Stimulated activated naive CD4-positive, alpha-beta T cell (primary cell): ENCODE measurements around the gene KYAT1.

Experiments
- DNase-seq, 6 experiments: peaks; one replicate each; lab custom pipeline; 2025; lab: John Stamatoyannopoulos, UW

The KYAT1 gene

DNA sequence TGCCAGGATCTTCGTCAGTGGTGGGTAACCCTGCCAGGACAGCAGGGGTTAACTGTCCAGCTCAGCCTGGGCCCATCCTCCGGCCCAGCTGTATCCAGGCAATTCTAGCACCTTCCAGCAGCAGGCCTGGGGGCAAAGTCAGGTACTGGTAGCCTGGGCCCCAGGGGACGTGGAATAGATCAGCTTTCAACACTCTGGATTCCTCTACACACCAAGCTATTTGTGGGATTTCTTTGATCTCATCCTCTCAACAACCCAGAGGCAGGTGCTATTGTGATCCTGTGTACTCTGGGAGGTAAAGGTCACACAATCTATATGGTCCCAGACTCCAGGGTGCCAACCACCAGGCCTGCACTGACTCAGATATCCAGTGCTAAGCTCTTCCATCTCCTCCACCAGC, 43.4 kb downstream of the KYAT1 start:
- DNase-seq, result no peak

DNA sequence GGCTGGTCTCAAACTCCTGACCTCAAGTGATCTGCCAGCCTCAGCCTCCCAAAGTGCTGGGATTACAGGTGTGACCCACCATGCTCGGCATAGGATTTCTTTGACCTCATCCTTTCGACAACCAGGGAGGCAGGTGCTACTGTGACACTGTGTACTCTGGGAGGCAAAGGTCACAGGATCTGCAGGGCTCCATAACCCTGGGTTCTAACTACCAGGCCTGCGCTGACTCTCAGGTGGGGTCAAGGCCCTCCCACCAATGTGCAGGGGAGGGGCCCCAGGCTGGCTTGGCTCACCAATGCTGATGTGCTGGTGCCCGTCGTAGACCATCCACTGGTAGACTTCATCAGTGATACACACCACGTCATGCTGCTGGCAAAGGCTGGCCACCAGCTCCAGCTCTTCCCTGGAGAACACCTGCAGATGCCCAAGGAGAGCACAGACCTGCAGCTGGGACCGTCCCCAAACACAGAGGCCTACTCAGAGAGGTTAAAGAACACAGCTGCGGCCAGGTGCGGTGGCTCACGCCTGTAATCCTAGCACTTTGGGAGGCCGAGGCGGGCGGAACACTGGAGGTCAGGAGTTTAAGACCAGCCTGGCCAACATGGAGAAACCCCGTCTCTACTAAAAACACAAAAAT, 45.1 kb downstream of the KYAT1 start:
- DNase-seq, result no peak

DNA sequence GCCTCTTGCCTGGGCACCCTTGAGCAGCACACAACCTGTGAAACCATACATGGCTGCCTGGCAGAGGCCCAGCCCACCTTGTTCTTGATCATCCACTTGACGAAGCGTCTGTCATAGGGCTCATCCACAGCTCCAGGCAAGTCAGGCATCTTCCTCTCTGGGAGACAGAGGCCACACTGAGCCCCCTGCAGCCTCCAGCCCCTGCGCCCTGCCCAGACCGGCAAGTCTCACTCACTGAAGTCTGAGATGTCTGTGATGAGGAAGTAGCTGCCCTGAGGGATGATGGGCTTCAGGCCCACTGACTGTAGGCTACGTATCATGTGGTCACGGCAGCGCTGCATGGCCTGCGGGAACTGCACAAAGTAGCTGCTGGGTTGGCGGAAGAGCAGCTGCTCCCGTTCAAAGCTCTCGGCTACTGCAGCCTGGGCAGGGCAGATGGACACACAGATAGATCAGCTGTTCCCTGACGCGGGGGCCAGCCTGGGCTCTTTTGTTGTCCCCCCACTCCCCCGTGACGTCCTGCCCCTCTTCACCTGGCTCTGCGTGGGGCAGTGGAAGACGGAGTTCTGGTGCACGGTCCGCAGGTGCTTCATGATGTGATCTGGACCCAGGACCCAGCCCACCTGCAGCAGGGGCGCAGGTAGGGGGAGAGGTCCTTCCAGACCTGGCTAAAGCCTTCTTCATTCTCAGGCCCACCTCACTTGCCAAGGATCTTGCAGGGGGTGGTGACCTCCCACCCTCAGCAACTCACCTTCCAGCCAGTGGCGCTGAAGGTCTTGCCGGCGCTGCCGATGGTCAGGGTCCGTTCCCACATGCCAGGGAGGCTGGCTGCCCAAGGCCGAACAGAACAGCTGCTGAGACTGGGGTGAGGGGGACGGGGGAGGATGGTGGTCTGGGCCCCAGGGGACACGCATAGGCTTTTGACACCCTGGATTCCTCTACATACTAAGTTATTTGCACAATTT, 46.2 kb downstream of the KYAT1 start:
- DNase-seq, result no peak

DNA sequence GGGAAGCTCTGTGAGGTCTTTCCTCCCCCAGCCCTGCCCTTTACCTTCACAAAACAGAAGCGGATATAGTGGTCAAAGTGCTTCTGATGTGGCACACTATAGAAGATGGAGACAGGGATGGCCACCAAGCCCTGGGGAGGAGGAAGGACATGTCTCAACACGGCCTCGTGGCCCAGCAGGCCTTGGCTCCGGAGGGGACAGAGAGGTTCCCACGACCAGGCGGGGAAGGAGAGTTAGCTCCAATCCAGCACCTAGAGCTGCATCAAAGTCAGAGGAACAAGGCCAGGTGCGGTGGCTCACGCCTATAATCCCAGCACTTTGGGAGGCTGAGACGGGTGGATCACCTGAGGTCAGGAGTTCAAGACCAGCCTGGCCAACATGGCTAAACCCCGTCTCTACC, 48.1 kb downstream of the KYAT1 start:
- DNase-seq, result no peak

DNA sequence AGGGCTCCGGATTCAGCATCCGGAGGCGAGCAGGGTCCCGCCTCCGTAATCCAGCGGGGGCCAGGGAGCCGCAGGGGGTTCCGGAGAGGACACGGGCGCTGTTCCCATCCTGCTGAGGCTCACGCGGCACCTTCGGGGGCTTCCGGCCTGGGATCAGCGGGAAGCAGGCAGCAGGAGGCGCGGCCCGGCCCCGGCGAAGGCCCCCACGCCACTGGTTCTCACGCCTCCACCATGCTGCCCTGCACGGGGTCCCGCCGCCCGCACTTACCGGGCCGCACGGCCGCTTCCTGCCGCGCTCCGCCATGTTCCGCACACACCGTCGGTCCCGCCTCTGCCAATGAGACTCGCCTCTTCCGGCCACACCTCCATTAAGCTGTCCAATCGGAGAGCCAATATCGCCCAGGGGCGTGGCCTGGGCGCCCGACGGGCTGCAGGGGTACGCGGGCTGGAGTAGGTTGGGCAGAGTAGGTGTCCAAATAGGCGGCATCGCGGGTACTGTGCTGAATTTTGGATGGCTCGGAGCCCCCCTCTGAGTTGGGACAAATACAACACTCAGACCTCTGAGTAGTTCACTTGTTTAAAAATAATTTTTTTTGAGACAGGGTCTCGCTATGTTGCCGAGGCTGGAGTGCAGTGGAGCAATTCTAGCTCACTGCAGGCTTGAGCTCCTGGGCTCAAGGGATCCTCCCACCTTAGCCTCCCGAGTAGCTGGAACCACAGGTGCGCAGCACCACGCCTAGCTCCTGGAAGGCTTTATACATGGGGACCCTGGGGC, 52.1 kb downstream of the KYAT1 start, which contains the start of gene SPOUT1:
Gene SPOUT1 (minus strand): TSS at position 318 of the 775 bp plus-strand sequence. CDS start 14 bp downstream, at position 304.
- DNase-seq, result peak; percentile 87 to 92 (median 91)

DNA sequence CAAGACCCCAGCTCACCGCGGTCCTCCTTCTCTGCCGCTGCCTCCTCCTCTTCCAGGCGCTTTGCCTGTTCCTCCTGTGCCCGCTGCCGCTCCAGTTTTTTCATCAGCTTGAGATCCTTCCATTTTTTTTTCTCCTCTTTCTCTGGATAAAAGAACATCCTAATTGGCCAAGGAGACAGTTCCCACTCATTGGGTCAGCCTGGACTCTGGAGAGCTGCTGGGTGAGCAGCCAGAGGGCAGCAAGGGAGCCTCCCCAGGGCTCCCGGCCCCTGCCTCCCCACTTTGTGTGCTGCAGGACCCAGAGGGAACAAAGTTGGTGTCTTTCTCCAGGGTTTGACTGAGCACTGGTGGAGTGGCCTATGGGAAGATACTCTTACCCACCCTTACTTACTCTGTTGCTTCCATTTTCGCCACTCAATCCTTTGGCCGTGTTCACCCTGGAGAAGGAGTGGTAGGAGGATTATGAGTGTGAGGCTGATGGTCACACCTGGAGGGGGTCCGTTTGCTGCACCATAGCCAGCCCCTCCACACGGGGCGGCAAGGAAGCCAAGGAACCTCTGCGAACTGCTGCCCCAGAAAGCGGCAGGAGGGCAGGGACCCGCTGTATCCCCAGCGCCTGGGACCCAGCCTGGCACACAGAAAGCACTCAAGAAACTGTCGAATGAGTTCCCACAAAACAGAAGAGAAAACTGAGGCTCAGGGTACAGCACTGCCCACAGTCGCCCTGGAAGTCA, 52.9 kb downstream of the KYAT1 start:
- DNase-seq, result no peak

DNA sequence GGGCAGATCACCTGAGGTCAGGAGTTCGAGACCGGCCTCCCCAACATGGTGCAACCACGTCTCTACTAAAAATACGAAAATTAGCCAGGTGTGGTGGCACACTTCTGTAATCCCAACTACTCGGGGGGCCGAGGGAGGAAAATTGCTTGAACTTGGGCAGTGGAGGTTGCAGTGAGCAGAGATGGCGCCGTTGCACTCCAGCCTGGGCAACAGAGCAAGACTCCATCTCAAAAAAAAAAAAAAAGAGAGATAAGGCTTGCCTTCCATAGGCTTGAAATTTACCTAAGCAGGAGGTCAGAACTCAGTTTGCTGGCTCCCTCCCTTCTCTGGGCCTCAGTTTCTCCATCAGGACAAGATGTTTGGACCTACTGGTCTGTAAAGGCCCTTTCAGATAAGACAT, 53.5 kb downstream of the KYAT1 start:
- no peak for DNase-seq

DNA sequence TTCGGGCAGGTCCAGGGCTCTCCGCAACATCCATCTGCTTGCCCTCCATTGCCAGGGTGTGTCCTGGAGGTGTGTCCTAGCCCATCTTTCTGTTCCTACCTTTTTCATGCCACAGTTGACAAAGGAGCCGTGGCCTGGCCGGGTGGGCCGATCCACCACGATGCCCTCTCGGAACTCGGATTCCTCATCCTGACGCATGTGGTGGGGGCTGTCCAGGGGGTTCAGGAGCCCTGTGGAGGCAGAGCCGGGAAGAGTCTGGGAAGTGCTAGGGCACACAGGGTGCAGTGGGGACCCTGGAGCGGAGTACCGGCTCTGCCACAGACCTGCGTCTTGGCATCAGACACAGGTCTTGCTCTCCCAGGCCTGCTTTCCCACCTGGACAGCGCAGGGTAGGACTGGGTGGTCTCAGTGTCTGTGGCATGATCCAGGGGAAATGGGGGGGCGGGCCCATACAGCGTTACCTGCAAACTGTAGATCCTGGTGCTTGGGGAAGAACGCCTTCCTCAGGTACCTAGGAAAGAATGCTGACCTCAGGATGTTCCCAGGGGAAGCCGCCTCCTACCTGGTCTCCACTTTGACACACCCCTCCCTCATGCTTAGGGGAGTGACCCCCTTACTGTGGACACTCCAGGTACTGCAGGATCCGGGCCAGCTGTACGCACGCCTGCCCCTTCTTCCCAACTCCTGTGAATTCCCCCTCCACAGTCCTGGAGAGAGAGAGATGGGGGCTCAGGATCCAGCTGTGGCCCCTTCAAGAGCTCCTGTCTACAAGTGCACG, 55.6 kb downstream of the KYAT1 start:
- DNase-seq, result no peak

DNA sequence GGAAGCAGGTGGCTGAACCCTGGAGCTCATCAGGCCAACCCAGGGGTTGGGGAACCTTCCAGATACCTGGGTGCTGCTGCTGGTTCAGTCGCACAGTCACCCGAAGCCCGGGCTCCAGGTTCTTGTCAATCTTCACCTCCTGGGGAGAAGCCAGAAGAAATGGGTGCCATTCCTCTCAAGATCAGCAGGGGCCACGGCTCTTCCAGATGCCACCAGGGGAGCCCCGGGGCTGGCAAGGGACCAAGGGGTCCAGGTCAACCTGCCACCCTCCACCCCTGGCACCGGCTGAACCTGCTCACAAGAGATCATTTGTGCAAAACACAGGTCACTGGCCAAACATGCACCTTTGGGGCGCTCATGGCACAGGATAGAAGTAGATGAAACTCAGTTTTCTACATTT, 56.8 kb downstream of the KYAT1 start:
- DNase-seq, result no peak

DNA sequence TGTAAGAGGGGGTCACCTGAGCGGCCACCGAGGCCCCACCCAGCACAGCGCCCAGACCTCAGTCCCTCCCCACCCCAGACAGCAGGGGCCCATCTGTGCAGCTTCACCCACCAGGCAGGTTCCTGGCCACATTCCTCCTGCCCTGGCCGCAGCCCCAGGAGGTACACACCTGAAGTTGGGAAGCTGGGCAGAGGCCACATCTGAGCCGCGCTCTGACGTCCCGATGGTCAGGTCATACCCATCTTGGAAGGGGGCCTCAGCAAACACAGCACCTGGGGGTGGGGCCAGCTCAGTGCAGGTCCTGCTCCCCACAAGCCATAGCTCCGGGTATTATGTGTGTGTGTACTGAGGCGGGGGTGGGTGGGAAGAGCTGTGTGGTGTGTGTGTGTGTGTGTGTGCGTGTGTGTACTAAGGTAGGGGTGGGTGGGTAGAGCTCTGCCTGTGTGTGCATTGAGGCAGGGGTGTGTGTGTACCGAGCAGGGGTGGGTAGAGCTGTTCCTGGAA, 57.8 kb downstream of the KYAT1 start:
- no peak for DNase-seq

DNA sequence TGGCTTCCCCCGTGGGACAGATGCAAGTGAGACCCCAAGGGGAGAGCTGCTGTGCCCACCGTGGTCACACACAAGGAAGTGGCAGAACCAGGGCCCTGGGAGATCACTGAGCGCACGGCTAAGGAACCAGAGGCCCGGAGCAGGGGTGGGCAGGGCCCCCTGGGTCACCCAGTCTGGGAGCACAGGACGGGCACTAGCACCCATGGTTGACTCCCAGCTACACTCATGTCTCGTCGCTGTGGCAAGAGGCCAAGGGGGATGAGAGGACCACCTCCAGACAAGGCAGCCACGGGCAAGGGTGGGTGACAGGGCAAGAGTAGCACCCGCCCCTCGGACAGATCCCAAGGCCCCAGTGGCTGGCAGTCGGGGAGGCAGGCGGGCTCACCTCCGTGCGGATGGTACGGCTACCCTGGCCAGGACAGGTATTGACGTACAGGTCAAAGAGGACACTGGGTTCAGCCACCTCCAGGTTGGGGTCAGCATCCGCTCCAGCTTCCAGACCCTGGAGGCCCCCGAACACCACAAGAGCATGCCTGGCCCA, 58.3 kb downstream of the KYAT1 start:
- no peak for DNase-seq

DNA sequence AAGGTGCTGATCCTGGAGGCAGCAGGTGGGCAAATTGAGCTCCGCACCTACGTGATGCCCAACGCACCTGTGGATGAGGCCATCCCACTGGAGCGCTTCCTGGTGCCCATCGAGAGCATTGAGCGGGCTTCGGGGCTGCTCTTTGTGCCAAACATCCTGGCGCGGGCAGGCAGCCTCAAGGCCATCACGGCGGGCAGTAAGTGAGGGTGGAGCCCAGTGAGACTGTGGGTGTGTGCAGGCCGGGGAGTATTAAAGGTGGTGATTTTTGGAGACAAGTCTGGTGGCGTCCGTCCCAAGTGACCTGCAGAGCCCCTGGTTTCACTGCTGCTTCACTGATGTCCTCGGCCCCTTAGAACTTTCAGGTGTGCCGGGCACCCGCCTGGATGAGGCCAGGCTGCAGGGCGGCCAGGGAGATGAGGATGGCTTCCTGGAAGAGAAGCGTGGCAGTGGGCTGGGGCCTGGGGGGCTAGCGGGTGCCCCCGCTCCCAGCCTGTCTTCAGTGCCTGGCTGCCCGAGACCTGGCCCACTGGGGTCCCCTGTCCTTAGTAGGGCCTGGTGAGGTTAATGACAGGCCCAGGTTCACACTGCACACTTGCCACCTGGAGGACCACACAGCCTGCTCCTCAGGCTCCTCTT, 59.2 kb downstream of the KYAT1 start:
- DNase-seq, result no peak

DNA sequence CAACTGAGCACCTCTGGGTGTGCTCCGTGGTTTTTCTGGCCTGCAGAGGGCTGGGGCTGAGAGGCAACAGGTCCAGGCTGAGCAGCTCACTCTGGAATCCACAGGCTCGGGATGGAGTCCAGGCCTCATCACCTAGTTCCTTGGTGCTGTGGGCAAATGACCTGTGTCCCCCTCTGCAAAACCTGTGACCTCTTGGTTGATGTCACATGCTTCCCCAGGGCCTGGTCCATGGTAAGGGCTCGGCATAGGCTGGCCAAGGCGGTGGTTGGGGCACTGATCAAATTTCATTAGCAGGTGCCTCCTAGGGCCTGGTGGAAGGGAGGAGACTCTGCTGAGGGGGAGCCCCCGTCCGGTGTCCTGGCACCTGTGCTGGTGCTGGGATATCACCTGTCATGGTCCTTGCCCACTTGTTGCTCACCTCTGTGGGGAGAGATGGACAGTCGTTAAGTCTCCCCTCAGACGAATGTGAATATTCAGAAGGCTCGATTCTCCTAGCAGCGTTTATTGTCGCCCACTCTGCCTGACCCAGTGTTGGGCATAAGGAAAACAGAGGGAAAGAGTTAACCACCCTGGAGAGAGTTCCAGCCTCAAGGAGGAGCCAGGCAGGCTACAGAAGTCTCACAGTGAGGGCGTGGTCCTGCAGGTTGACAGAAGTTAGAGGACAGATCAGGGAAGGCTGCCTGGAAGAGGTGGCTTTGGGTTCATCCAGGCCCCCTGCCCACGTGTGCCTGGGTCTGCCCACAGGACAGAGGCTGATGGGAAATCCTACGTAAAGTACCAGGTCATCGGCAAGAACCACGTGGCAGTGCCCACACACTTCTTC, 60.0 kb downstream of the KYAT1 start:
- no peak for DNase-seq

DNA sequence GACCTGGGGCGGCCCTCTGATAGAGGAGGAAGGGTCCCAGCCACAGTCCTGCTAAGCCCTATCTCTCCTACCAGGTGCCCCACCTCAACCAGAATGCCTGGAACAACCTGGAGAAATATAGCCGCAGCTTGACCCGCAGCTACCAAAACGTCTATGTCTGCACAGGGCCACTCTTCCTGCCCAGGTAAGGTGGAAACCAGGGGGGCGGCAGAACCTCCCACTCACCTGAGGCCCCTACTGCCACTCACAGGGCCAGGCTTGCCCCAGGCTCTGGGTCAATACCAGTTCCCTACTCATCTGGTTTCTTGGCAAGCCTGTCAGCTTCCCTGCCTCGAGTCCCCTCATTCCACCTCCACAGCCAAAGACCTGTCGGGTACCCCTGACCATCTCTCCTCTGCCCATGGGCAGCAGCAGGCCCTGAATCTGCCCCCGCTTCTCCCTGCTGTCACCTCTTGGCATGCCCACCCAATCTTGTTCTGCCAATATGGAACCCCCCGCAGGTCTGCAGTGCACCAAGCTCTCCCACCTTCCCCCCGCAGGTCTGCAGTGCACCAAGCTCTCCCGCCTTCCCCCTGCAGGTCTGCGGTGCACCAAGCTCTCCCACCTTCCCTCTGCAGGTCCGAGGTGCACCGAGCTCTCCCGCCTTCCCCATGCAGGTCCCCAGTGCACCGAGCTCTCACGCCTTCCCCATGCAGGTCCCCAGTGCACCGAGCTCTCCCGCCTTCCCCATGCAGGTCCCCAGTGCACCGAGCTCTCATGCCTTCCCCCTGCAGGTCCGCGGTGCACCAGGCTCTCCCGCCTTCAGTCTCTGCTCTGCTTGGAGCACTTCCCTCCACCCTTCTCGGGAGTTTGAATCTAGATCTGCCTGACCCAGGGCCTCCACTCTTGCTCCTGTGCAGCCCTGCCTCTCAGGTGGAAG, 60.8 kb downstream of the KYAT1 start:
- DNase-seq, result no peak

DNA sequence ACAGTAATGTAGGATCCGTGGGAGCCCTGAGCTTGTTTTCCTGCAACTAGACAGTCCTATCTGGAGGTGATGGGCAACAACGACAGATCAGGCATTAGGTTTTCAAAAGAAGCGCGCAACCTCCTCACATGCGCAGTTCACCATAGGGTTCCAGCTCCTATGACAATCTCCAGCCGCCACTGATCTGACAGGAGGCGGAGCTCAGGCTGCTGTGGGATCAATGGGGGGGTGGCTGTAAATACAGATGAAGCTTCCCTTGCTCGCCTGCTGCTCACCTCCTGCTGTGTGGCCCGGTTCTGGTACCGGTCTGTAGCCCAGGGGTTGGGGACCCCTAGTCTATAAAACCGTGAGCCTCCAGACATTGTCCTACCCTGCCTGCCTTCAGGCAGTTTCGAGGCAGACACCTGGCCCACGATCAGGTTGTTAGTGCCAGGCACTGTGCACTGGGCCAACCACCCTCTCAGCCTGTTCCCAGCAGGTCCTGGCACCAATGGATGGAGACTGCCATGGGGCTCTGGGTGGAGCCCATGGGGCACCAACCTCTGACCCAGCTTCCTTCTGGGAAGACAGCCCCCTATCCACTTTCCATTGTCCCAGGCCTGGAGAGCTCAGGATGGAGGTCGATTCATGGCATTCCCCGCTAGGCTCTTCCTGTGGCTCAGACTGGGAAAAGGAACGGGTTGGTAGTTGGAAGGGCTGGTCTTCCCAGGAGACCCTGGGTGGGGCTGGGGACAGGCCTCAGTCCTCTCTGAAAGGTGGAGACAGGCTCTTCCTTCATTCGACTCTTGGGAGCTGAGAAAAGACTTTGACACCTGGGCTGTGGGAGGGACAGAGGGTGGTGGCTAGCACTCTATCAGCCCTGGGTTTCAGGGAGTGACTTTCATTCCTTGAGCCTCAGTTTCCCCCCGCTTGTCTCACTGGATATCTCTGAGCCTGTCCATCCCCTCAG, 61.8 kb downstream of the KYAT1 start:
- no peak for DNase-seq

DNA sequence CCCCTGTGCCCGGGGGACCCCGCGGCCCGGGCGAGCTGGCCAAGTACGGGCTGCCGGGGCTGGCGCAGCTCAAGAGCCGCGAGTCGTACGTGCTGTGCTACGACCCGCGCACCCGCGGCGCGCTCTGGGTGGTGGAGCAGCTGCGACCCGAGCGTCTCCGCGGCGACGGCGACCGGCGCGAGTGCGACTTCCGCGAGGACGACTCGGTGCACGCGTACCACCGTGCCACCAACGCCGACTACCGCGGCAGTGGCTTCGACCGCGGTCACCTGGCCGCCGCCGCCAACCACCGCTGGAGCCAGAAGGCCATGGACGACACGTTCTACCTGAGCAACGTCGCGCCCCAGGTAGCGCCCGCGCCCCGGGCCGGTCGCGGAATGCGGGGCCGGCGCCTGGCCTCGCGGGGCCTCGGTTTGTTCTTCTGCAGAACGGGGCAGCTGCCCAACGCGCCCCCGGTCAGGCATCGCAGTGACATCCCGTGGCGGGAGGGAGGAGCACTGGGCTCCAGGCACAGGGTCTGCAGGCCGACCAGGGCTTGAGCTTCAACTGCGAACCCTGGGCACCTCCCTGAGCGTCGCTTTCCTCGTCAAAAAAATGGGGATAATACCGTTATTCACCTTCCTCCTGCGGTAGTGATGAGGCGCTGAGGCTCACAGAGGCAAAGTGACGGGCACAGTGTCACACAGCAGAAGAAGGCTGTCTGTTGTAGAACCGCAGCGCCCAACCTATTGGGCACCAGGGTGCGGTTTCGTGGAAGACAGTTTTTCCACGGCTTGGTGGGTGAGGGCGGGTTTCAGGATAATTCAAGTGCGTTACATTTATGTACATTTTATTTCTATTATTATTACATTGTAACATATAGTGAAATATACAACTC, 62.7 kb downstream of the KYAT1 start:
- peak in 4 of 6 experiments; percentile 36 to 74 (median 55) for DNase-seq
